HTERT RPE-1 (cell line): ENCODE measurements around the gene ZBTB5.
"Not testable (repeated sequence)": the region's sequence is repeated elsewhere in the genome, so short reads cannot be mapped to it uniquely, and the experiment has no call there.

Source experiments
- in situ Hi-C: fragments of 300-500 bp; cut with MboI; formaldehyde crosslinking; loops from 4 replicates; pipeline ENCODE4 v1.14.3; 2020; ENCODE audit warnings: low sequenced_read_pairs

Gene ZBTB5

DNA sequence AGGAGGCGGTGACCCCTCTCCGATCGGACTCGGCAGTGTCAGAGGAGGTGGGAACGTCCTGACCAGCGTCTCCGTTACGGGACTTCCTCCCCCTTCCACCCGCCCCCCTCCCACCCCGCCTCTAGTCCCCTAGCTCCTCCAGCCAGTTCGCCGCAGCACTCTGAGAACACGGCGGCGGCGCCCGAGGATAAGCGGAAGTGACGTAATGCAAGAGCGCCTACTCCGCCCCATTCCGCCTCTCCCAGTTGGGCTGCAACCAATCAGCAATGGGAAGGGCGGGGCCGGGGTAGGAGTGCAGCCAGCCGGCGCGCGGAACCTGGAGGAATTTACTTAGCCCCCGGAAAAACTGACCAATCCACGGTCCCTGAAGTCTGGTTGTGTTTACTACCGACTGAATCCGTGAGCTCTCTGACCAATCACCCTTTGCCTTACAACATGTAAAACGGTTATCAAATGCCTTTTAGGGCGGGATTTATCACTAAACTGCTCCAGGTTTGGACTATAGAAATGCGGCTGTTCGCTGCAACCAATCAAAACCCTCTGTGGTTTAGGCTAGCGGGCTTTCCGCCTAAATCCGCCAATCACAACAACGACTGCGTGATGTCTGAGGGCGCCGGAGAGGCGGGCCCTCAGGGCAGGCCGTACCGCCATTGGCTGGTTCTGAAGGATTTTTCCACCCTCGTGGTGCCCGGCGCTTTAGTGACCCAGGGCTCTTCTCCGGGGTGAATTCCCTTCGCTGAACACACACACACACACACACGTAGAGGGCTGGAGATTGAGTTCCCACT is at the start of gene ZBTB5:
Gene ZBTB5 (minus strand): TSS at position 202 of the 788 bp plus-strand sequence. CDS start 22,899 bp downstream, outside the sequence.
- in situ Hi-C loops, result no loop called here

DNA sequence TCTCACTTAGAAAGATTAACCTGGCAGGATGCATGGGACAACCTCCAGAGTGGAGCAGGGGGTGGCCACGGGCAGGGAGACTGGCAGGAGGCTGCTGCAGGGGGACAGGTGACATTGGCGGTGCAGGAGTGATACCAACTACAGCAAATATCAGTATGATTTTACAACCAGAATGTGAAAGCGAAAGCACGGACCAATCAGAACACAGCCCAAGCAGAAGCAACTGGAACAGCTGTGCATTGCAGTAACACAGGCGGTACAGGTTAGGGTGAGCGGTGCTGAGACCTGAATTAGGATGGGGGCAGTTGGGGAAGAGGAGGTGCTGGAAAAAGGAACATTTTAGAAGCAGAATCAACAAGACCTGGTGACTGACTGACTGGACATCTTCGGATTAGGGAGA is 49.7 kb upstream of the ZBTB5 start:
- in situ Hi-C loops, result no loop called here

DNA sequence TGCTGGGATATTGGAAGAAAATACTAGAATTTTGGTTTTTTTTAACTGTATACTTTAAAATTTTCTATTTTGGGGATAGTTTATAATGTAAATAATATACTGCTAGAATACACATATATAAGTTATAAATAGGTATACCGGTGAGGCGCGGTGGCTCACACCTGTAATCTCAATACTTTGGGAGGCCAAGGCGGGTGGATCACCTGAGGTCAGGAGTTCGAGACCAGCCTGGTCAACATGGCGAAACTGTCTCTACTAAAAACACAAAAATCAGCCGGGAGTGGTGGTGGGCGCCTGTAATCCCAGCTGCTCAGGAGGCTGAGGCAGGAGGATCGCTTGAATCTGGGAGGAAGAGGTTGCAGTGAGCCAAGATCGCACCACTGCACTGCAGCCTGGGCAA is 49.2 kb upstream of the ZBTB5 start:
- in situ Hi-C loops, result not testable (repeated sequence)

- in situ Hi-C loops, result no loop called here
Observed at GRCh38 chr9:37512437-37512836, 47.2 kb upstream of the ZBTB5 start.

DNA sequence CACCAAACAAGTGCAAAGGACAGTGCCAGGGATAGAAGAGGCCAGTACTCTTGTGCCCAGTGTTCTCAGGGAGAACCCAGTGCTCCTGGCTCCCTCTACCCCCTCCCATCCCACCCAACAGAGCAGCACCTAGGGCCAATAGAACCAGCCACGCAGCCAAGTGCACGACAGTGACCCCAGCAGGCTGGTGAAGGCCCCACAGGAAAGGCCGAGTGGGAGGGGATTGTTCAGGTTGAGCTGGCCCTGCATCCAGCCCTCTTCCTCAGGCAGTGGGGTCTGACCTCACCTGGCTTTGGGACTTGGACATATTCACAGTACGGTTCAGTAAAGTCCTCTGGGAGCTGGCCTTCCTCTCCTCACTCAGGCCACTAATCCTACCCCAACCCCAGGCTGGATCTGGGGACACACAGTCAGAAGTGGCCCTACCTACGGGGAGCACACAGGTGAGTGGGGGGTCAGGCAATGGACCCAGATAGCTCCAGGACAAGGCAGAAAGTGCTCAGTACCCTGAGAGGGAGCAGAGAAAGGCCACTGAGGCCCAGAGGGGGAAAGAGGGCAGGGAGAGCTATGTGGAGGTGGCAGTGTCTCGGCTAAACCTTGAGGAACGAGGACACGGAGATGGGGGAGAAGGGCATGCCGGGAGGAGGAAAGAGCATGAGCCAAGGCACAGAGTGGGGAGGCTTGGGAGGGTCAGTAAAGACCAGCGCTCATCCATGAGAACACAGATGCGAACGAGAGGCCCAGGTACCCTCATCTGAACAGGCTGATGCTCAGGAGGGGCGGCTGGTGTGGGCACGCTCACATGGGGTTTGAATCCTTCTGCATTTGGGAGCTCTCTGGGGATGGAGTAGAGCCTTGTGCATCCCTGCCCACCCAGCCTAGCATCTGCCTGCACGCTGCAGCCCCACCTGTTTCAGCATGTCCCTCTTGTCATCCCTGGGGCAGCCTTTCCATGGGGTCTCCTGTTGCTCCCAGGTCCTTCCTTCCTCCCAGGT is 46.1 kb upstream of the ZBTB5 start:
- in situ Hi-C loops, result no loop called here

DNA sequence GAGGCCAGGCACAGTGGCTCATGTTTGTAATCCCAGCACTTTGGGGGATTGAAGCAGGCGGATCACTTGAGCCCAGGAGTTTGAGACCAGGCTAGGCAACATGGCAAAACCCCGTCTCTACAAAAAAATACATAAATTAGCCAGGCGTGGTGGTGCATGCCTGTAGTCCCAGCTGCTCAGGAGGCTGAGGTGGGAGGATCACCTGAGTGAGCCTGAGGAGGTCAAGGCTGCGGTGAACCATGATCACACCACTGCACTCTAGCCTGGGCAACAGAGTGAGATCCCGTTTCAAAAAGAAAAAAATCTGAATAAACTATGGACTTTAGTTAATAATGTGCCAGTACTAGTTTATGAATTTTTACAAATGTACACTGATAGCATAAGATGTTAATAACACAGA is 44.8 kb upstream of the ZBTB5 start:
- in situ Hi-C loops, result not testable (repeated sequence)

DNA sequence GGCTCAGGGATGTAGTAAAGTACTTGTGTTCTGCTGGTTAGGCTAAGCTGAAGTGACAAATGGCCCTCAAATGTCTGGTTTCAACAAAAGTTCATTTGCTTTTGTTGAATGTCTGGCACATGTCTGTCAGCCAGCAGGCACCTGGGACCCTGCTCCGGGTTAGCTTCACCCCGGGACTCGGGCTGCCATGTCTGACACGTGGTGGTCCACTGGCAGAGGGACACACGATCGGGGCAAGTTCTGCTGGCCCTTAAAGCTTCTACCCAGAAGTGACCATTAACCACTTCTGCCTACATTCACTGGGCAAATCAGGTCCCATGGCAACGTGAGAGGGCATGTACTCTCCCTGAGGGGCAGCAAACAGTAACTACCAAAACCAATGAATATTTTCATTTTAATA is 44.3 kb upstream of the ZBTB5 start:
- in situ Hi-C loops, result no loop called here

- in situ Hi-C loops, result no loop called here
Observed at GRCh38 chr9:37508834-37509206, 43.6 kb upstream of the ZBTB5 start.

GRCh38 chr9:37508135-37508833 is 43.0 kb upstream of the ZBTB5 start:
- in situ Hi-C loops, result no loop called here

- in situ Hi-C loops, result no loop called here
Observed at GRCh38 chr9:37507566-37508134, 42.4 kb upstream of the ZBTB5 start.

- in situ Hi-C loops, result no loop called here
Observed at GRCh38 chr9:37504605-37505004, 39.4 kb upstream of the ZBTB5 start.

- in situ Hi-C loops, result no loop called here
Observed at GRCh38 chr9:37503736-37504135, 38.5 kb upstream of the ZBTB5 start.

- in situ Hi-C loops, result no loop called here
Observed at GRCh38 chr9:37501957-37502596, 36.8 kb upstream of the ZBTB5 start.

DNA sequence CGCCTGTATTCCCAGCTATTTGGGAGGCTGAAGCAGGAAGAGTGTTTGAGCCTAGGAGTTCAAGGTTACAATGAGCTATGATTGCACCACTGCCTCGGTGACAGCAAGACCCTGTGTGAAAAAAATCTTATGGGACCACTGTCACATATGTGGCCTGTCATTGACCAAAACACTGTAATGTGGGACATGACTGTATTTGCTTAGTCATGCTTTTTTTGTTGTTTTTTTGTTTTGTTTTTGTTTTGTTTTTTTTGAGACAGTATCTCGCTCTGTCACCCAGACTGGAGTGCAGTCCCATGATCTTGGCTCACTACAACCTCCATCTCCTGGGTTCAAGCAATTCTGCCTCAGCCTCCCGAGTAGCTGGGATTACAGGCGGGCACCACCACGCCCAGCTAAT is 34.0 kb upstream of the ZBTB5 start:
- in situ Hi-C loops, result no loop called here

GRCh38 chr9:37498457-37498856 is 33.2 kb upstream of the ZBTB5 start:
- in situ Hi-C loops, result no loop called here

DNA sequence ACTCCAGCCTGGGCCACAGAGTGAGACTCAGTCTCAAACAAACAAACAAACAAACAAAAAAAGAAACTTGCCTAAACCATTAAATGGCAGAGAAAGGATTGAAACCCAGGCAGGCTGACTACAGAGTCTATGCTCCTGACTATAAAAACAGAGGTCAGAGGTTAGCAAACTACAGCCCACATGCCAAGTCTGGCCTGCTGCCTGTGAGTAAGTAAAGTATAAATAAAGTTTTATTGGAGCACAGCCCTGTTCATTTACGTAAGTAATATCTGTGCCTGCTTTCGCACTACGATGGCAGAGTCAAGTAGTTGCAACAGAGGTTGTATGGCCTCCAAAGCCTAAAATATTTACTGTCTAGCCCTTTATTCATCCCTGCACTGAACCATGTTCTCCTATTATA is 32.1 kb upstream of the ZBTB5 start:
- in situ Hi-C loops, result no loop called here

DNA sequence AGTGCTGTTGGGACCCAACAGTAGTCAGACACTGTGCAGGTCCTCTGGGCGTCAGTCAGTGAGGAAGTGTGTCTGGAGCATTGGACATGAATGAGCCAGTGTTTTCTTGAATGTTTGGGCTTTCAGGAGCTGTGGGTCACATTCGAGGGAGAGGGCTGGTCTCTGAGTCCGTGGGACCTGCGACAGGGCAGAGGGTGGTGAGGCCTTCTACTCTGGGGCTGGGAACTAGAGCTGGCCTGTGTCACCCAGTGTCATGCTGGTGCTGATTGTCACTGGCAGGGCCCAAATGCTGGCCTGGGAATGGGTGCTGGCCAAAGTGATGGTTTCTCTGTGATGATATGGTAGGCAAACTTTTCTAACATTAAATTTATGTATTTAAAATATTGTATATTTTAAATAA is 30.8 kb upstream of the ZBTB5 start:
- in situ Hi-C loops, result no loop called here

DNA sequence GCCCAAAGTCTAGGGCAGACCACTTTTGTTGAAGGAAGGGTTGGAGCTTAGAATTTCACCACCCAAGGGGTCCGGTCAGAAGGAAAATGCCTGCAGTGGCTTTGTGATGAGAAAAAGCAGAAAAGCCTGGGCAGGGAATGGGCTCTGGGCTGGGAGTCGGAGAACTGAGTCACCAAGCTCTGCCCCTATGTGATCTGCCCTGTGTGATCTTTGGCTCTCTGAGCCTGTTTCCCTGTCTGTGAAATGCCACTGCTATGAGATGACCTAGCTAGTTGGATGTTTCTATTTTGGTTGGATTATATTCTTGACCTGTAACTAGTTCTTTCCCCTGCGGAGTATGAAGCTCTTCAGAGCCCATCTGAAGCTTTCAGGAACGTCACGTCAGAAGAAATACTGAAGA is 30.3 kb upstream of the ZBTB5 start:
- in situ Hi-C loops, result no loop called here

- in situ Hi-C loops, result no loop called here
Observed at GRCh38 chr9:37491939-37492338, 26.7 kb upstream of the ZBTB5 start.
